ENCODE results near the gene GMDS.

DNA sequence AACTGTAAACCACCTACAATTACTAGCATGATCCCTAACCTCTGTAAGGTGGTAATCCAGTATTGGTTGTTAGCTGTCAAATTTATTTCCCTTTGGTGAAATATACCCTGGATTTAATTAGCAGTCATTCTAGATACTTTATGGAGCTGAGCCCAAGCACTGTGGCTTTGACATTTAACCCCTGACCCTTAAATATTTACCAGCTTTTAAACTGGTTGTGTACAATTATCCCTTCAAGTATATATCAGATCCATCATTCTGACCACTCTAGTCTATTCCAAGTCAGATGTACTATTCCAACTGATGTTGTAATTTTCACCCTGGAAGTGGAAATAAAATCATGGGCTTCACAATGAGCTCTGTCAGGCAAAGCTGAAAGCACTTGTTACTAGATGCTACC lies 406.0 kb downstream of the GMDS start:
- TF ChIP-seq, protein P1, sequence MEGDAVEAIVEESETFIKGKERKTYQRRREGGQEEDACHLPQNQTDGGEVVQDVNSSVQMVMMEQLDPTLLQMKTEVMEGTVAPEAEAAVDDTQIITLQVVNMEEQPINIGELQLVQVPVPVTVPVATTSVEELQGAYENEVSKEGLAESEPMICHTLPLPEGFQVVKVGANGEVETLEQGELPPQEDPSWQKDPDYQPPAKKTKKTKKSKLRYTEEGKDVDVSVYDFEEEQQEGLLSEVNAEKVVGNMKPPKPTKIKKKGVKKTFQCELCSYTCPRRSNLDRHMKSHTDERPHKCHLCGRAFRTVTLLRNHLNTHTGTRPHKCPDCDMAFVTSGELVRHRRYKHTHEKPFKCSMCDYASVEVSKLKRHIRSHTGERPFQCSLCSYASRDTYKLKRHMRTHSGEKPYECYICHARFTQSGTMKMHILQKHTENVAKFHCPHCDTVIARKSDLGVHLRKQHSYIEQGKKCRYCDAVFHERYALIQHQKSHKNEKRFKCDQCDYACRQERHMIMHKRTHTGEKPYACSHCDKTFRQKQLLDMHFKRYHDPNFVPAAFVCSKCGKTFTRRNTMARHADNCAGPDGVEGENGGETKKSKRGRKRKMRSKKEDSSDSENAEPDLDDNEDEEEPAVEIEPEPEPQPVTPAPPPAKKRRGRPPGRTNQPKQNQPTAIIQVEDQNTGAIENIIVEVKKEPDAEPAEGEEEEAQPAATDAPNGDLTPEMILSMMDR (IDR thresholded peaks at IDR 0.05; ENCODE audit: extremely low read depth in 1 of 2, insufficient read depth in 1 of 2, low read depth in 1 of 2, low read length in 2 of 2), result no peak
- TF ChIP-seq POLR2A (IDR thresholded peaks at IDR 0.05; ENCODE audit: low read depth, low read length) (no peak), FOS (IDR thresholded peaks at IDR 0.05; ENCODE audit: borderline replicate concordance, insufficient read depth, low read length) (no peak), MYC (IDR thresholded peaks at IDR 0.05; ENCODE audit: low read depth, low read length) (no peak), POLR2AphosphoS5 (IDR thresholded peaks at IDR 0.05; ENCODE audit: insufficient read depth, low read depth, low read length) (no peak), EZH2 (IDR thresholded peaks at IDR 0.05; ENCODE audit: borderline replicate concordance, low read depth, low read length, severe bottlenecking) (no peak), JUN (IDR thresholded peaks at IDR 0.05; ENCODE audit: borderline replicate concordance, insufficient read depth, insufficient read length, low read depth) (no peak), GATA2 (IDR thresholded peaks at IDR 0.05; ENCODE audit: insufficient read depth, insufficient read length, low read depth, low read length) (no peak)
- TF ChIP-seq, protein P2, sequence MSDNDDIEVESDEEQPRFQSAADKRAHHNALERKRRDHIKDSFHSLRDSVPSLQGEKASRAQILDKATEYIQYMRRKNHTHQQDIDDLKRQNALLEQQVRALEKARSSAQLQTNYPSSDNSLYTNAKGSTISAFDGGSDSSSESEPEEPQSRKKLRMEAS (IDR thresholded peaks at IDR 0.05; ENCODE audit: insufficient read depth, insufficient read length), result no peak

Data from endothelial cell of umbilical vein (primary cell).